Measurements from ENCODE around the gene TFAP2E.

DNA sequence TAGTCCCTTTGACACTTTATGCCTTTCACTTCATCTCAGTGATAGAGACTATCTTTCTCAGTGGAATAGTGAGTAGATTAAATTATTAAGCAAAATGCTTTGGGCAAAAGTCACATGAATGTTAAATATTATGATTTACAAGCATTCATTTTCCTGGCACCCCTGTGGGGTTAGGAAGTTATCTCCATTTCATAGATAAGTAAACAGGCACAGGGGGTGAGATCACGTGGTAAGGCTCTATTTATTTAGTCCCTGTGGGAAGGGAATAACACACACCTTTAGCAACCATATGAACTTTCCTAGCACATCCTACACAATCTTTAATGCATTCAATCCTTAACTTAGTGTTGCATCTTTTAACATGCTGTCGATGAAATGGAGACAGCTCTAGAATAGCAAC lies 55.9 kb downstream of the TFAP2E start:
- TF ChIP-seq POLR2A (IDR thresholded peaks at IDR 0.05), result no peak
- TF ChIP-seq CTCF (IDR thresholded peaks at IDR 0.05), result no peak

All from upper lobe of left lung (tissue), 4 donors.